ENCODE measurements around the gene DENND5A.

- TF ChIP-seq, protein P1, sequence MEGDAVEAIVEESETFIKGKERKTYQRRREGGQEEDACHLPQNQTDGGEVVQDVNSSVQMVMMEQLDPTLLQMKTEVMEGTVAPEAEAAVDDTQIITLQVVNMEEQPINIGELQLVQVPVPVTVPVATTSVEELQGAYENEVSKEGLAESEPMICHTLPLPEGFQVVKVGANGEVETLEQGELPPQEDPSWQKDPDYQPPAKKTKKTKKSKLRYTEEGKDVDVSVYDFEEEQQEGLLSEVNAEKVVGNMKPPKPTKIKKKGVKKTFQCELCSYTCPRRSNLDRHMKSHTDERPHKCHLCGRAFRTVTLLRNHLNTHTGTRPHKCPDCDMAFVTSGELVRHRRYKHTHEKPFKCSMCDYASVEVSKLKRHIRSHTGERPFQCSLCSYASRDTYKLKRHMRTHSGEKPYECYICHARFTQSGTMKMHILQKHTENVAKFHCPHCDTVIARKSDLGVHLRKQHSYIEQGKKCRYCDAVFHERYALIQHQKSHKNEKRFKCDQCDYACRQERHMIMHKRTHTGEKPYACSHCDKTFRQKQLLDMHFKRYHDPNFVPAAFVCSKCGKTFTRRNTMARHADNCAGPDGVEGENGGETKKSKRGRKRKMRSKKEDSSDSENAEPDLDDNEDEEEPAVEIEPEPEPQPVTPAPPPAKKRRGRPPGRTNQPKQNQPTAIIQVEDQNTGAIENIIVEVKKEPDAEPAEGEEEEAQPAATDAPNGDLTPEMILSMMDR (IDR thresholded peaks at IDR 0.05; ENCODE audit: low read depth, low read length): no peak
- no peak for TF ChIP-seq POLR2A (IDR thresholded peaks at IDR 0.05; ENCODE audit: extremely low read depth, insufficient read length)
- TF ChIP-seq, protein P2, sequence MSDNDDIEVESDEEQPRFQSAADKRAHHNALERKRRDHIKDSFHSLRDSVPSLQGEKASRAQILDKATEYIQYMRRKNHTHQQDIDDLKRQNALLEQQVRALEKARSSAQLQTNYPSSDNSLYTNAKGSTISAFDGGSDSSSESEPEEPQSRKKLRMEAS (IDR thresholded peaks at IDR 0.05; ENCODE audit: low read depth, low read length): no peak
- no peak for TF ChIP-seq MYC (IDR thresholded peaks at IDR 0.05; ENCODE audit: low read depth, low read length)
Measured at GRCh38 chr11:9125185-9125886, 139.8 kb downstream of the DENND5A start.
